ENCODE data around the gene FOXJ1. TPM values are rescaled to one million over a fixed set of nuclear protein-coding genes. Genes with fewer than 3 reads are reported as not detected.

The FOXJ1 gene
- total and polyA plus RNA-seq, 2 of the 8 experiments (the other 6 are each of a cell fraction or from before 2014, with no cell fraction given), result 4.7 to 5.4 TPM

- POLR2A ChIA-PET (ENCODE audit: partially characterized antibody), result interaction anchor here (1.0 to 2.2 kb wide), 2 partner anchors 9 to 27 kb away, joined by 3 to 10 read pairs; no protein-coding TSS in a partner anchor
- TF ChIP-seq SAP30 (IDR thresholded peaks at IDR 0.05; ENCODE audit: insufficient read depth, insufficient replicate concordance, low read length) (no peak), POU5F1 (IDR thresholded peaks at IDR 0.05; ENCODE audit: low read depth, low read length) (no peak), BCL11A (IDR thresholded peaks at IDR 0.05; ENCODE audit: low read depth in 2 of 2, low read length in 2 of 2) (no peak), BACH1 (IDR thresholded peaks at IDR 0.05; ENCODE audit: low read length) (no peak), TAF7 (optimal IDR thresholded peaks at IDR 0.05; ENCODE audit: borderline replicate concordance, low read depth, low read length) (no peak)
- no peak for FAIRE-seq
These were observed 10.9 kb upstream of the FOXJ1 start for GRCh38 chr17:76151896-76152454.

More at GRCh38 chr17:76151896-76152454, 10.9 kb upstream of the FOXJ1 start:
- H3K14ac ChIP-seq (ENCODE audit: insufficient read length), result no peak overlapping the region
- CTCF ChIA-PET (ENCODE audit: partially characterized antibody), result interaction anchor here (0.9 to 24.4 kb wide), 11 partner anchors 8 to 146 kb away, joined by 3 to 778 read pairs (median 5); partner anchors contain the start of genes EXOC7 and FOXJ1
- no peaks in the 10 kb centered on the region for H4K20me1 ChIP-seq (replicated peaks in 1 of 2; ENCODE audit: control insufficient read depth in 1 of 2, insufficient read depth in 2 of 2, low read length in 2 of 2)
- WGBS, 2 experiments (ENCODE audit: extremely low coverage in 1 of 2, insufficient coverage in 1 of 2, insufficient read length in 1 of 2, insufficient replicate concordance in 2 of 2, low coverage in 1 of 2, low lambda C conversion rate in 2 of 2, missing lambda C conversion rate in 1 of 2), result 93% methylated on average over 8 of the region's 8 CpGs; no CpG with 5 or more reads in 1 of the 2 experiments
- no peaks in the 10 kb centered on the region for H3K79me1 ChIP-seq (ENCODE audit: low read depth, low read length)
- DNase-seq (ENCODE audit: low read depth in 1 of 2, low spot score in 2 of 2), result no peak
- H2AFZ ChIP-seq (ENCODE audit: low read length), result no peak overlapping the region
- H2BK20ac ChIP-seq (ENCODE audit: low read length), result no peak overlapping the region
- no peak overlapping the region for H4K91ac ChIP-seq (replicated peaks; ENCODE audit: insufficient read length, low read length)
- H4K8ac ChIP-seq (ENCODE audit: extremely low read depth, insufficient read depth, low read length), result no peak overlapping the region
- no peak overlapping the region for H3K56ac ChIP-seq (replicated peaks; ENCODE audit: insufficient read length, low read depth, low read length)
- no peak overlapping the region for H2BK120ac ChIP-seq (replicated peaks; ENCODE audit: low read depth, low read length)
- no peaks in the 10 kb centered on the region for H3K36me3 ChIP-seq (ENCODE audit: control insufficient read depth in 2 of 4, insufficient read depth in 4 of 4, low read length in 3 of 4)
- no peak overlapping the region for H2BK5ac ChIP-seq (ENCODE audit: low read depth, low read length)
- H4K5ac ChIP-seq (ENCODE audit: insufficient read length, low read depth, low read length), result no peak overlapping the region
- no peaks in the 10 kb centered on the region for H3K79me2 ChIP-seq (ENCODE audit: control insufficient read depth in 1 of 2, insufficient read depth in 2 of 2, low read length in 2 of 2)
- no peak overlapping the region for H3K9ac ChIP-seq (replicated peaks in 1 of 4; ENCODE audit: extremely low read depth in 1 of 4, low read depth in 3 of 4, low read length in 3 of 4)
- no peak overlapping the region for H3K4me3 ChIP-seq (ENCODE audit: extremely low read depth in 1 of 4, insufficient read depth in 2 of 4, low read depth in 3 of 4, low read length in 4 of 4)
- H2BK12ac ChIP-seq (ENCODE audit: low read depth, low read length), result no peak overlapping the region
- H2BK15ac ChIP-seq (ENCODE audit: low read length), result no peak overlapping the region
- no peak overlapping the region for H3K23ac ChIP-seq (ENCODE audit: insufficient read length)
- no peak overlapping the region for H3K4ac ChIP-seq (replicated peaks; ENCODE audit: insufficient read length, low read depth, low read length)
- H3K9me3 ChIP-seq (ENCODE audit: insufficient read depth in 2 of 2, low read depth in 1 of 2, low read length in 1 of 2), result no peaks in the 10 kb centered on the region
- no peaks in the 10 kb centered on the region for H3K23me2 ChIP-seq (ENCODE audit: low read depth, low read length)
- H2AK5ac ChIP-seq (ENCODE audit: low read depth, low read length), result no peak overlapping the region
- H3K18ac ChIP-seq (ENCODE audit: extremely low read depth, low read length), result no peak overlapping the region
- no peak overlapping the region for H3K4me2 ChIP-seq (ENCODE audit: insufficient read depth in 1 of 2, low read depth in 2 of 2, low read length in 2 of 2)
- no peaks in the 10 kb centered on the region for H3K27me3 ChIP-seq (replicated peaks in 1 of 4; ENCODE audit: control insufficient read depth in 3 of 4, extremely low read depth in 1 of 4, insufficient read depth in 3 of 4, low read length in 3 of 4)
- H3K4me1 ChIP-seq (replicated peaks in 1 of 4; ENCODE audit: control insufficient read depth in 3 of 4, insufficient read depth in 4 of 4, low read length in 3 of 4), result peaks cover 0 to 13% (median 10%) of the 10 kb centered on the region in 4 experiments; a peak in 5 of 7 replicates
- H3K27ac ChIP-seq (ENCODE audit: low read depth, low read length), result no peak overlapping the region

Measured in H1 (cell line).